Left ventricle myocardium inferior (tissue), 1 donor: ENCODE data around the gene TNFRSF4. TPM values are rescaled to one million over a fixed set of nuclear protein-coding genes. Genes with fewer than 3 reads are reported as not detected.

ENCODE experiments used
- DNase-seq: peaks from one replicate; pipeline ENCODE4 v3.0.0-alpha.2; 2020
- H3K27ac ChIP-seq: fragments of 200-600 bp; replicated peaks from 2 replicates; pipeline ENCODE4 v1.8.0; 2021
- H3K27me3 ChIP-seq: fragments of 200-600 bp; 2 replicates; pipeline ENCODE4 v1.8.0; 2021; ENCODE audit warnings: low read depth
- H3K36me3 ChIP-seq: fragments of 200-600 bp; 2 replicates; pipeline ENCODE4 v1.8.0; 2021
- H3K4me1 ChIP-seq: fragments of 200-600 bp; 2 replicates; pipeline ENCODE4 v1.8.0; 2021
- H3K4me3 ChIP-seq: fragments of 200-600 bp; 2 replicates; pipeline ENCODE4 v1.8.0; 2021; ENCODE audit warnings: mild to moderate bottlenecking, moderate library complexity
- H3K9me3 ChIP-seq: fragments of 200-600 bp; replicated peaks from 2 replicates; pipeline ENCODE4 v1.8.0; 2021
- CTCF ChIP-seq: fragments of 200-600 bp; IDR thresholded peaks from 2 replicates; pipeline ENCODE4 v1.8.0; 2021; ENCODE audit warnings: antibody characterized with exemption, mild to moderate bottlenecking, borderline replicate concordance
- intact Hi-C: fragments of 100-400 bp; cut with micrococcal nuclease; formaldehyde crosslinking; loops from one replicate; pipeline ENCODE4 v1.11.0; 2022
- total RNA-seq: library from RNA; stranded (reverse); fragmentation: NEBNext Ultra II Directional; extraction: Animal tissue kit (Norgen Biotek cat#: 25700); gene quantifications from one replicate; pipeline ENCODE4 v1.2.1, GENCODE V29; 2021
- donor health status: DM: no; HTN: yes; CAD: no; lungs with severe emphysema.

Gene TNFRSF4
- total RNA-seq, 1 donor from 2014 or later, result 2.2 TPM

- no peak overlapping the region for H3K27ac ChIP-seq
- no peak for DNase-seq
- H3K9me3 ChIP-seq, result no peaks in the 10 kb centered on the region
- no peak for TF ChIP-seq CTCF
- H3K4me3 ChIP-seq, result no peak overlapping the region
- intact Hi-C loops, result no loop called here
- peaks cover 57% of the 10 kb centered on the region for H3K4me1 ChIP-seq
- peaks cover 53% of the 10 kb centered on the region for H3K36me3 ChIP-seq
- no peaks in the 10 kb centered on the region for H3K27me3 ChIP-seq
Measured at GRCh38 chr1:1228596-1229321, 14.8 kb upstream of the TNFRSF4 start.

GRCh38 chr1:1228187-1228586, 14.2 kb upstream of the TNFRSF4 start:
- intact Hi-C loops, result no loop called here
- DNase-seq, result no peak
- peaks cover 53% of the 10 kb centered on the region for H3K4me1 ChIP-seq
- peaks cover 59% of the 10 kb centered on the region for H3K36me3 ChIP-seq
- H3K27me3 ChIP-seq, result no peaks in the 10 kb centered on the region
- TF ChIP-seq CTCF, result no peak
- no peak overlapping the region for H3K27ac ChIP-seq
- H3K9me3 ChIP-seq, result no peaks in the 10 kb centered on the region
- H3K4me3 ChIP-seq, result no peak overlapping the region

- no peak overlapping the region for H3K4me3 ChIP-seq
- H3K27ac ChIP-seq, result no peak overlapping the region
- peaks cover 67% of the 10 kb centered on the region for H3K36me3 ChIP-seq
- intact Hi-C loops, result no loop called here
- TF ChIP-seq CTCF, result no peak
- H3K4me1 ChIP-seq, result peaks cover 45% of the 10 kb centered on the region
- no peaks in the 10 kb centered on the region for H3K9me3 ChIP-seq
- no peaks in the 10 kb centered on the region for H3K27me3 ChIP-seq
- DNase-seq, result no peak
Measured at GRCh38 chr1:1227386-1227785, 13.4 kb upstream of the TNFRSF4 start.

GRCh38 chr1:1226566-1227362, 12.8 kb upstream of the TNFRSF4 start:
- H3K9me3 ChIP-seq, result no peaks in the 10 kb centered on the region
- intact Hi-C loops, result no loop called here
- no peaks in the 10 kb centered on the region for H3K27me3 ChIP-seq
- H3K36me3 ChIP-seq, result peaks cover 73% of the 10 kb centered on the region
- no peak for TF ChIP-seq CTCF
- no peak overlapping the region for H3K27ac ChIP-seq
- no peak for DNase-seq
- H3K4me3 ChIP-seq, result no peak overlapping the region
- H3K4me1 ChIP-seq, result peaks cover 45% of the 10 kb centered on the region

- Histone ChIP-seq H3K36me3 (peaks cover 82% of the 10 kb centered on the region), H3K27me3 (no peaks in the 10 kb centered on the region), H3K4me3 (no peak overlapping the region), H3K4me1 (peaks cover 36% of the 10 kb centered on the region), H3K9me3 (no peaks in the 10 kb centered on the region), H3K27ac (no peak overlapping the region)
- no peak for TF ChIP-seq CTCF
- intact Hi-C loops, result no loop called here
- no peak for DNase-seq
Measured at GRCh38 chr1:1225913-1226312, 12.0 kb upstream of the TNFRSF4 start.
